ENCODE results near the gene CD8B2.
A peak's percentile ranks its signal among the peaks of the same experiment; 100 is the strongest.
"Not testable (repeated sequence)": the region's sequence is repeated elsewhere in the genome, so short reads cannot be mapped to it uniquely, and the experiment has no call there.

Gene CD8B2

DNA sequence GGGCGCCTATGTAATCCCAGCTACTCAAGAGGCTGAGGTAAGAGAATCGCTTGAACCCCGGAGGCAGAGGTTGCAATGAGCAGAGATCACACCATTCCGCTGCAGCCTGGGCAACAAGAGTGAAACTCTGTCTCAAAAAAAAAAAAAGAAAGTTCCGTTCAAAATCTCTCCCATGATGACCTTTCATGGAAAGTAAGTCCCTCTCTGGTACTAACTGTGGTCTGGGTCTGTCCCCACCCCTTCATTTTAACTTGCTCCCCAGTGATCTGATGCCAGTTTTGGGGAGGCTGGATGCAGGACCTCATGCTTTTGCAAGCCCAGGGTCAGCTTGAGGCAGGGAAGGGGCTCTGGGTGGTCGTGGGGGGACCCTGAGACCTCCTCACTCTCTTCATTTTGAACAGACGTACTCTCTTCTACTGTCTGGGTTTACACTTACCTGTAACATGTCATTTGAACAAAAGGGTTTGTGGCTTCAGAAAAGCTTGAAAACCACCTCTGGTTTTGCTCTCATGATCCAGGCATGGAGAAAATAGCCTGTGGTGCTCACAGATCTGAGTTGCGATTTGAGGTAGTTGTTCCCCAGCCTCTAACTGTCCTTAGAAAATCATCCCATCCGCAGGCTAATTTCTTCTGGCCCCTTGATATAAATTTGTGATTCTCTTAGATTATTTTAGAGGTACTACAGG, 19.0 kb downstream of the CD8B2 start:
- H2BK120ac ChIP-seq (ENCODE audit: insufficient read depth, low read length, poor library complexity): peak overlapping the region; percentile 22
- not testable (repeated sequence) for H2AK5ac ChIP-seq (ENCODE audit: low read length); H3K9me3 ChIP-seq (ENCODE audit: insufficient read depth, low read depth, low read length); H3K4me3 ChIP-seq (ENCODE audit: low read depth, low read length); H3K4ac ChIP-seq (ENCODE audit: low read depth, low read length); H3K4me1 ChIP-seq (ENCODE audit: control insufficient read depth in 1 of 2, insufficient read depth in 2 of 2, low read length in 2 of 2); H2AFZ ChIP-seq (ENCODE audit: insufficient read depth, low read length, poor library complexity); H4K12ac ChIP-seq (ENCODE audit: low read depth, low read length); H3K14ac ChIP-seq (ENCODE audit: low read length); H3K18ac ChIP-seq (ENCODE audit: low read length); H3K27ac ChIP-seq (ENCODE audit: low read depth, low read length); H3K23ac ChIP-seq (ENCODE audit: low read length); H3K36me3 ChIP-seq (ENCODE audit: control insufficient read depth in 1 of 2, insufficient read depth in 2 of 2, low read length in 2 of 2); DNase-seq; H4K91ac ChIP-seq (ENCODE audit: low read depth, low read length); H3K4me2 ChIP-seq (ENCODE audit: low read length); H4K8ac ChIP-seq (ENCODE audit: low read depth, low read length); H3K27me3 ChIP-seq (ENCODE audit: insufficient read depth, low read length); H2BK5ac ChIP-seq (ENCODE audit: low read depth, low read length, poor library complexity); H3K9ac ChIP-seq (ENCODE audit: low read length); H2BK12ac ChIP-seq (ENCODE audit: low read length); H3K79me1 ChIP-seq (ENCODE audit: low read length); H3K79me2 ChIP-seq (ENCODE audit: control insufficient read depth, insufficient read depth, low read length, poor library complexity)
- no CpG with 5 or more reads among the region's 9 CpGs for WGBS (ENCODE audit: extremely low coverage, insufficient coverage, insufficient read length)

DNA sequence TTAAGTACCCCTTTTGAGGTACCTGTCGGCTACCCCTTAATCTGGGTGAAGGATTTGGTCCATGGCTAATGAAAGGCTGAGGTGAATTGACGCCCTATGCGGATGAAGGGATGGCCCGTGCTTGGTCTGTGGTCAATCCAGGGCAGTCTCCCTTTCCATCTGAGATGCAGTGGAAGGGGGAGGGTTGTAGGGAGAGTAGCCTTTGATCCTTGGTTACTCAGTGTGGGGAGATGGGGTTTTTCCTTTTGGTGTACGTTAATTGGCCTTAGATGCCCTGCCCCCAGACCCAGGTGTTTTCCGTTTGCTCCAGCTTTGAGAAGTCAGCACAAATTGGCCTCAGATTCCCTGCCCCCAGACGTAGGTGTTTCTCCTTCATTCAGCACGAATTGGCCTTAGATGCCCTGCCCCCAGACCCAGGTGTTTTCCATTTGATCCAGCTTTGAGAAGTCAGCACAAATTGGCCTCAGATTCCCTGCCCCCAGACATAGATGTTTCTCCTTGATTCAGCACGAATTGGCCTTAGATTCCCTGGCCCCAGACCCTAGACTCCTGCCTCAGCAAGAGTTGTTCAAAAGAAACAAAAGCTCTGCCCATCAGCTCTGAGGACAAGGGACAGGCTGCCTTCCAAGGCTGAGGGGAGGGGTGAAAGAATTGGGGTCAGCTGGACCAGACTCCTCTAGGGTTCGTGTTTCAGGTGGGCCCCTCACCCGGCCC, 21.7 kb downstream of the CD8B2 start:
- not testable (repeated sequence) for H3K18ac ChIP-seq (ENCODE audit: low read length); H3K23ac ChIP-seq (ENCODE audit: low read length); H3K27me3 ChIP-seq (ENCODE audit: insufficient read depth, low read length); H3K79me1 ChIP-seq (ENCODE audit: low read length); H3K36me3 ChIP-seq (ENCODE audit: control insufficient read depth in 1 of 2, insufficient read depth in 2 of 2, low read length in 2 of 2); H4K8ac ChIP-seq (ENCODE audit: low read depth, low read length); DNase-seq; H2BK120ac ChIP-seq (ENCODE audit: insufficient read depth, low read length, poor library complexity); H3K14ac ChIP-seq (ENCODE audit: low read length); H2AFZ ChIP-seq (ENCODE audit: insufficient read depth, low read length, poor library complexity); H2BK12ac ChIP-seq (ENCODE audit: low read length); H3K4ac ChIP-seq (ENCODE audit: low read depth, low read length); H3K9me3 ChIP-seq (ENCODE audit: insufficient read depth, low read depth, low read length); H3K4me3 ChIP-seq (ENCODE audit: low read depth, low read length); H3K9ac ChIP-seq (ENCODE audit: low read length); H3K79me2 ChIP-seq (ENCODE audit: control insufficient read depth, insufficient read depth, low read length, poor library complexity); H3K4me1 ChIP-seq (ENCODE audit: control insufficient read depth in 1 of 2, insufficient read depth in 2 of 2, low read length in 2 of 2); H4K12ac ChIP-seq (ENCODE audit: low read depth, low read length); H2BK5ac ChIP-seq (ENCODE audit: low read depth, low read length, poor library complexity); H3K4me2 ChIP-seq (ENCODE audit: low read length); H3K27ac ChIP-seq (ENCODE audit: low read depth, low read length); H4K91ac ChIP-seq (ENCODE audit: low read depth, low read length); H2AK5ac ChIP-seq (ENCODE audit: low read length)
- no CpG with 5 or more reads among the region's 11 CpGs for WGBS (ENCODE audit: extremely low coverage, insufficient coverage, insufficient read length)

DNA sequence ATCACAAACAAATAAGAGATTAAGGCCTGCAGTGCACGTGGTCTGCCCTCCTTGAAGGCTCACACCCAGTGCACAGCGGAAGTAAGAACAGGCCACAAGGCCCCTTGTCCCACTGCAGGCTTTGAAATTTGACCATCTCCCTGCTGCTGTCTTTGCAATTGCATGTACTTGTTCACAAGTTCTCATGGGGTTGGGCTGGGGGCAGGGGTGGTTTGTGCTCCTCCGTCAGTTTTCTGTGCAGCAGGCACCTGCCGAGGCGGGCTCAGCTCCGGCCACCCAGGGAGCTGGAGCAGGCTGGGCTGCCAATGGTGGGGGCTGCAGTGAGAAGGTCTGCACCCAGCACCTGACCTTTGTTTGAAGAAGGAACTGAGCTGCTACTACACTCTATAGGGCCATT, 22.2 kb downstream of the CD8B2 start:
- not testable (repeated sequence) for H3K23ac ChIP-seq (ENCODE audit: low read length); H3K27me3 ChIP-seq (ENCODE audit: insufficient read depth, low read length); H2BK12ac ChIP-seq (ENCODE audit: low read length); H3K79me1 ChIP-seq (ENCODE audit: low read length); H4K12ac ChIP-seq (ENCODE audit: low read depth, low read length); H3K14ac ChIP-seq (ENCODE audit: low read length); DNase-seq; H2BK5ac ChIP-seq (ENCODE audit: low read depth, low read length, poor library complexity); H2BK120ac ChIP-seq (ENCODE audit: insufficient read depth, low read length, poor library complexity); H3K4me3 ChIP-seq (ENCODE audit: low read depth, low read length); H3K36me3 ChIP-seq (ENCODE audit: control insufficient read depth in 1 of 2, insufficient read depth in 2 of 2, low read length in 2 of 2); H3K4me2 ChIP-seq (ENCODE audit: low read length); H2AFZ ChIP-seq (ENCODE audit: insufficient read depth, low read length, poor library complexity); H3K27ac ChIP-seq (ENCODE audit: low read depth, low read length); H4K8ac ChIP-seq (ENCODE audit: low read depth, low read length); H3K18ac ChIP-seq (ENCODE audit: low read length); H4K91ac ChIP-seq (ENCODE audit: low read depth, low read length); H3K79me2 ChIP-seq (ENCODE audit: control insufficient read depth, insufficient read depth, low read length, poor library complexity); H3K9ac ChIP-seq (ENCODE audit: low read length); H2AK5ac ChIP-seq (ENCODE audit: low read length); H3K4me1 ChIP-seq (ENCODE audit: control insufficient read depth in 1 of 2, insufficient read depth in 2 of 2, low read length in 2 of 2); H3K9me3 ChIP-seq (ENCODE audit: insufficient read depth, low read depth, low read length); H3K4ac ChIP-seq (ENCODE audit: low read depth, low read length)
- no CpG with 5 or more reads among the region's 6 CpGs for WGBS (ENCODE audit: extremely low coverage, insufficient coverage, insufficient read length)

DNA sequence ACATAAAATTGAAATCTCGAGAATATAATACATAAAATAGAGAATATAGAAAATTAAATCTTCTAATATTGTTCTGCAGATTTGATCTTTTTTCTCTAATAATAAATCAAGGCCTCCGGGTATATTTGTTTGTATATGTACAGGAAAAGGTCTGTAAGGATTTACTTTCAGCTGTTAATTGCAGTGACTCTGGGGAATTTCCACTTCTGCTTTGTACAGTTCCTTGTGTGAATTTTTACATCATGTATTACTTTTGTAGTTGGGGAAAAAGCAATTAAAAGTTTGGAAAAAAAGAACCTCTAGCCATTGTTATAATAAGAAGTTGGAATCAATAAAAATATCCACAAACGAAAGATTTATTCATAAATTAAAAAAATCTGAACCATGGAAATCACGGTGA, 23.6 kb downstream of the CD8B2 start:
- H3K4ac ChIP-seq (ENCODE audit: low read depth, low read length); H3K27me3 ChIP-seq (ENCODE audit: insufficient read depth, low read length); H3K4me1 ChIP-seq (ENCODE audit: control insufficient read depth in 1 of 2, insufficient read depth in 2 of 2, low read length in 2 of 2); H4K8ac ChIP-seq (ENCODE audit: low read depth, low read length); H3K79me2 ChIP-seq (ENCODE audit: control insufficient read depth, insufficient read depth, low read length, poor library complexity); H3K9ac ChIP-seq (ENCODE audit: low read length); H4K12ac ChIP-seq (ENCODE audit: low read depth, low read length); H2BK5ac ChIP-seq (ENCODE audit: low read depth, low read length, poor library complexity); H3K27ac ChIP-seq (ENCODE audit: low read depth, low read length); DNase-seq; H3K36me3 ChIP-seq (ENCODE audit: control insufficient read depth in 1 of 2, insufficient read depth in 2 of 2, low read length in 2 of 2); H3K79me1 ChIP-seq (ENCODE audit: low read length); H3K23ac ChIP-seq (ENCODE audit: low read length); H2BK12ac ChIP-seq (ENCODE audit: low read length); H2BK120ac ChIP-seq (ENCODE audit: insufficient read depth, low read length, poor library complexity); H3K4me3 ChIP-seq (ENCODE audit: low read depth, low read length); H2AFZ ChIP-seq (ENCODE audit: insufficient read depth, low read length, poor library complexity); H3K14ac ChIP-seq (ENCODE audit: low read length); H3K18ac ChIP-seq (ENCODE audit: low read length); H3K9me3 ChIP-seq (ENCODE audit: insufficient read depth, low read depth, low read length); H4K91ac ChIP-seq (ENCODE audit: low read depth, low read length); H2AK5ac ChIP-seq (ENCODE audit: low read length); H3K4me2 ChIP-seq (ENCODE audit: low read length): not testable (repeated sequence)
- no CpG with 5 or more reads among the region's 4 CpGs for WGBS (ENCODE audit: extremely low coverage, insufficient coverage, insufficient read length)
